Measurements from ENCODE around the gene BEST4.

- TF ChIP-seq CTCF (IDR thresholded peaks at IDR 0.05; ENCODE audit: control extremely low read depth in 1 of 3, insufficient read depth in 1 of 3, low read depth in 1 of 3, low read length in 3 of 3) (no peak), MAFK (IDR thresholded peaks at IDR 0.05; ENCODE audit: low read depth, low read length) (no peak), PHF8 (conservative IDR thresholded peaks at IDR 0.05; ENCODE audit: low read depth, low read length) (no peak), EZH2 (IDR thresholded peaks at IDR 0.05; ENCODE audit: low read depth, low read length, severe bottlenecking) (no peak), RFX5 (IDR thresholded peaks at IDR 0.05; ENCODE audit: borderline replicate concordance, low read depth, low read length) (no peak), CEBPB (IDR thresholded peaks at IDR 0.05; ENCODE audit: low read depth, low read length) (no peak), YY1 (IDR thresholded peaks at IDR 0.05; ENCODE audit: low read depth, low read length) (no peak), TEAD4 (IDR thresholded peaks at IDR 0.05; ENCODE audit: low read depth, low read length) (no peak), NRF1 (IDR thresholded peaks at IDR 0.05; ENCODE audit: low read depth, low read length) (no peak), TCF12 (IDR thresholded peaks at IDR 0.05; ENCODE audit: low read depth, low read length) (no peak), POLR2AphosphoS5 (IDR thresholded peaks at IDR 0.05; ENCODE audit: low read depth, low read length) (no peak), USF2 (IDR thresholded peaks at IDR 0.05; ENCODE audit: low read length) (no peak), SP2 (IDR thresholded peaks at IDR 0.05; ENCODE audit: low read length) (no peak), ZNF274 (IDR thresholded peaks at IDR 0.05; ENCODE audit: borderline replicate concordance, extremely low read depth, low read length) (no peak)
Measured at GRCh38 chr1:44834328-44834727, 46.4 kb upstream of the BEST4 start.
